HepG2 (cell line): ENCODE measurements around the gene IQCM.

Source experiments
- ZNF124 ChIP-seq: sonication (generic); formaldehyde crosslinking; IDR thresholded peaks from 2 replicates; pipeline ENCODE4 v1.4.0; 2020; ENCODE audit warnings: missing genetic modification reagents
- TF ChIP-seq, protein P1 (sequence below): sonication (generic); formaldehyde crosslinking; IDR thresholded peaks from 2 replicates; pipeline ENCODE4 v1.8.1; 2023; ENCODE audit warnings: mild to moderate bottlenecking, missing genetic modification reagents

DNA sequence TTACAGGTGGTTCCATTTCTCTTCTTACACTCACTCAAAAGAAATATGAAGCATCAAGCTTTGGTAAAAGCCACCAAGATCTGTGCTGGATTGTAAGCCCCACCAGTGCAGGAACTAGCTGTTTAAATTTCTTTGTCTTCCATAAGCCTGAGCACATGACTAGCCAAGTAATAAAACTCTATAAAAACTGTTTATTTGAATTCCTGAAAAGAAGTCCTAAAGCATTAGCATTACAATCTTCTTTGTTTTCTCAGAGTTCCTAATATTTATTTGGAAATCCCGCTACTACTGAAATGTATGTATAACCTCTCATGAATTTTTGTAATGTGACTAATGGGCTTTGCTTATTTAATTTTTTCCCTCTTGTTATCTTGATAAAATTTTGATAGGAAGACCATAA lies 65.9 kb downstream of the IQCM start:
- no peak for TF ChIP-seq ZNF124 (CRISPR knock-in tag)
- TF ChIP-seq, protein P1, sequence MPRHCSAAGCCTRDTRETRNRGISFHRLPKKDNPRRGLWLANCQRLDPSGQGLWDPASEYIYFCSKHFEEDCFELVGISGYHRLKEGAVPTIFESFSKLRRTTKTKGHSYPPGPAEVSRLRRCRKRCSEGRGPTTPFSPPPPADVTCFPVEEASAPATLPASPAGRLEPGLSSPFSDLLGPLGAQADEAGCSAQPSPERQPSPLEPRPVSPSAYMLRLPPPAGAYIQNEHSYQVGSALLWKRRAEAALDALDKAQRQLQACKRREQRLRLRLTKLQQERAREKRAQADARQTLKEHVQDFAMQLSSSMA (CRISPR knock-in tag) = no peak
